CD4-positive, alpha-beta T cell (primary cell): ENCODE measurements around the gene LTBP4. TPM values are rescaled to one million over a fixed set of nuclear protein-coding genes. Genes with fewer than 3 reads are reported as not detected.
A peak's percentile ranks its signal among the peaks of the same experiment; 100 is the strongest.

Source experiments
- ATAC-seq: fragments of 200-7000 bp; cut with Tn5 transposase; one replicate; pipeline ENCODE4 v1.10.0; 2022; ENCODE audit warnings: mild to moderate bottlenecking; ENCODE audit not compliant: poor library complexity
- CTCF ChIA-PET: fragments of 350-600 bp; sonication (Branson Sonifier 250); formaldehyde crosslinking; loops from one replicate; lab custom pipeline; 2021; ENCODE audit warnings: antibody characterized with exemption, inconsistent platforms; lab: Charles Lee
- POLR2A ChIA-PET: fragments of 350-600 bp; sonication (Branson Sonifier 250); formaldehyde crosslinking; loops from one replicate; lab custom pipeline; 2021; ENCODE audit warnings: antibody characterized with exemption, inconsistent platforms; lab: Charles Lee
- DNase-seq, 14 experiments: peaks; one replicate each; pipeline ENCODE4 v3.0.0-alpha.2; 2013 to 2020; ENCODE audit warnings: mixed read lengths in 2 of 14
- H3K27ac ChIP-seq, 2 donors: one replicate each; pipeline versions ENCODE4 v1.5.1 to v1.7.0; 2013; ENCODE audit warnings: low read length in 2 of 2, low read depth in 1 of 2, mild to moderate bottlenecking in 1 of 2
- H3K27me3 ChIP-seq, 2 experiments: 1 replicate in 1 of 2; 2 replicates in 1 of 2; pipeline versions ENCODE4 v1.6.1 to v1.7.0; 2013; ENCODE audit warnings: low read length in 2 of 2, control low read depth in 1 of 2, mild to moderate bottlenecking in 1 of 2, moderate library complexity in 1 of 2; ENCODE audit not compliant: insufficient read depth in 2 of 2, control insufficient read depth in 1 of 2
- H3K36me3 ChIP-seq: one replicate; pipeline ENCODE4 v1.6.1; 2013; ENCODE audit warnings: low read length, control low read depth; ENCODE audit not compliant: insufficient read depth
- H3K4me1 ChIP-seq: one replicate; pipeline ENCODE4 v1.6.1; 2013; ENCODE audit warnings: low read length, control low read depth; ENCODE audit not compliant: insufficient read depth
- H3K4me3 ChIP-seq: one replicate; pipeline ENCODE4 v1.5.1; 2013; ENCODE audit warnings: mild to moderate bottlenecking, low read length, moderate library complexity
- H3K9me3 ChIP-seq, 2 experiments: 1 replicate in 1 of 2; 2 replicates in 1 of 2; pipeline versions ENCODE4 v1.6.1 to v1.7.0; 2013; ENCODE audit warnings: low read length in 2 of 2, mild to moderate bottlenecking in 2 of 2, control low read depth in 1 of 2, moderate library complexity in 1 of 2; ENCODE audit not compliant: control insufficient read depth in 1 of 2, insufficient read depth in 1 of 2
- H3K27ac Mint-ChIP-seq: one replicate; pipeline ENCODE4 v1.8.0; 2020; ENCODE audit warnings: mixed read lengths
- H3K27me3 Mint-ChIP-seq: one replicate; pipeline ENCODE4 v1.8.0; 2021; ENCODE audit warnings: mixed read lengths
- H3K36me3 Mint-ChIP-seq: one replicate; pipeline ENCODE4 v1.8.0; 2021; ENCODE audit warnings: low read depth, mixed read lengths
- H3K4me1 Mint-ChIP-seq: one replicate; pipeline ENCODE4 v1.8.0; 2021; ENCODE audit warnings: low read depth, mixed read lengths
- H3K4me3 Mint-ChIP-seq: one replicate; pipeline ENCODE4 v1.8.0; 2020; ENCODE audit warnings: mild to moderate bottlenecking, mixed read lengths
- H3K9me3 Mint-ChIP-seq: one replicate; pipeline ENCODE4 v1.8.0; 2020; ENCODE audit warnings: mixed read lengths
- intact Hi-C, 2 experiments: fragments of 100-400 bp; cut with DNase I in 1 of 2; cut with micrococcal nuclease in 1 of 2; formaldehyde crosslinking; loops; one replicate each; pipeline versions ENCODE4 v1.15.1 to v1.9.0; 2023 to 2025; cut with DNase I, micrococcal nuclease
- total RNA-seq, 174 experiments: library from RNA in 2 of 174; stranded (reverse) in 2 of 174; gene quantifications; one replicate each; pipeline ENCODE4 v1.2.3 and lab custom pipeline; 2021 to 2026
- TF ChIP-seq, protein P1 (sequence below): fragments of 200-600 bp; IDR thresholded peaks from one replicate; pipeline ENCODE4 v1.8.0; 2022; ENCODE audit warnings: antibody characterized with exemption, mild to moderate bottlenecking

Gene LTBP4
- total RNA-seq, 2 experiments from 2014 or later: 116 to 134 TPM

DNA sequence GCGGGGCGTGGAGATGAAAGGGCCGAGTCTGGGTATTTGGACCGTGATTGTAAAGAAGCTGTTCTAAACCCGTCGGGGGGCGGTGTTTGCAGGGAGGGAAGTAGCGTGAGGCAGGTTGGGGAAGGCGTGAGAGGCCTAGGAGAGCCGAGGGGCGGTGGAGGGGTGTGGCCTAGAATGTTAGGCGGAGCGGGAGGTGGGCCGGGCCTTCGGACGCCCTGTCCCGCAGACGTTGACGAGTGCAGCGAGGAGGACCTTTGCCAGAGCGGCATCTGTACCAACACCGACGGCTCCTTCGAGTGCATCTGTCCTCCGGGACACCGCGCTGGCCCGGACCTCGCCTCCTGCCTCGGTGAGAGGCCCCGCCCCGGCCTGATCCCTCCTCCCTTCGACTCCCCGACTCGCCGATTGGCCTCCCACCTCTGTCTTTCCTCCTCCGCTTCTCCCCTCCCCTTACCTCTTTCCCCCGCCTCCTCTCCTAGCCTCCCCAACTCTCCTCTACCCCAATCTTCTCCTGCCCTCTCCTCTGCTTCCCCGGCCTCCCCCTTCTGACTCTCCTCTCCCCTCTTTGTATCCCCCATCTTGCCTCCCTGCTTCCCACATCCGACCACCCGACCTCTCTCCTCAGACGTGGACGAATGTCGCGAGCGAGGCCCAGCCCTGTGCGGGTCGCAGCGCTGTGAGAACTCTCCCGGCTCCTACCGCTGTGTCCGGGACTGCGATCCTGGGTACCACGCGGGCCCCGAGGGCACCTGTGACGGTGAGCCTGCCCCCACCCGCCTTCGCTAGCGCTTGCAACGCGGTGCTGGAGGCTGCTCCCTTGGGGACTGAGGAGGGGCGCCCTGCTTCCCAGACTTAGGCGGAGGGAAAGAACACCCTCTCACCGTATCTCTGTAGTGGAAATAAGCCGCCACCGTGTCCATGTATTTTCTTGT is 12.8 kb downstream of the LTBP4 start:
- H3K27ac Mint-ChIP-seq: peak overlapping the region; percentile 95
- Histone ChIP-seq H3K4me3 (peak overlapping the region; percentile 82), H3K27ac (peak overlapping the region; percentile 62 to 70), H3K4me1 (peaks cover 72% of the 10 kb centered on the region), H3K36me3 (no peaks in the 10 kb centered on the region), H3K27me3 (no peaks in the 10 kb centered on the region), H3K9me3 (peaks cover 0 to 6% of the 10 kb centered on the region in 2 experiments)
- CTCF ChIA-PET: interaction anchor here (0.6 to 1.5 kb wide), 3 partner anchors 21 to 1133 kb away, joined by 3 to 7 read pairs (median 4); partner anchors contain the start of gene TIMM50
- TF ChIP-seq, protein P1, sequence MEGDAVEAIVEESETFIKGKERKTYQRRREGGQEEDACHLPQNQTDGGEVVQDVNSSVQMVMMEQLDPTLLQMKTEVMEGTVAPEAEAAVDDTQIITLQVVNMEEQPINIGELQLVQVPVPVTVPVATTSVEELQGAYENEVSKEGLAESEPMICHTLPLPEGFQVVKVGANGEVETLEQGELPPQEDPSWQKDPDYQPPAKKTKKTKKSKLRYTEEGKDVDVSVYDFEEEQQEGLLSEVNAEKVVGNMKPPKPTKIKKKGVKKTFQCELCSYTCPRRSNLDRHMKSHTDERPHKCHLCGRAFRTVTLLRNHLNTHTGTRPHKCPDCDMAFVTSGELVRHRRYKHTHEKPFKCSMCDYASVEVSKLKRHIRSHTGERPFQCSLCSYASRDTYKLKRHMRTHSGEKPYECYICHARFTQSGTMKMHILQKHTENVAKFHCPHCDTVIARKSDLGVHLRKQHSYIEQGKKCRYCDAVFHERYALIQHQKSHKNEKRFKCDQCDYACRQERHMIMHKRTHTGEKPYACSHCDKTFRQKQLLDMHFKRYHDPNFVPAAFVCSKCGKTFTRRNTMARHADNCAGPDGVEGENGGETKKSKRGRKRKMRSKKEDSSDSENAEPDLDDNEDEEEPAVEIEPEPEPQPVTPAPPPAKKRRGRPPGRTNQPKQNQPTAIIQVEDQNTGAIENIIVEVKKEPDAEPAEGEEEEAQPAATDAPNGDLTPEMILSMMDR: no peak
- intact Hi-C loops: loop anchor here (1.0 to 5.0 kb wide), 3 partner anchors 9 to 192 kb away; no protein-coding TSS in a partner anchor
- H3K27me3 Mint-ChIP-seq: no peaks in the 10 kb centered on the region
- H3K4me3 Mint-ChIP-seq: peak overlapping the region; percentile 93
- peaks cover 32% of the 10 kb centered on the region for H3K36me3 Mint-ChIP-seq
- POLR2A ChIA-PET: interaction anchor here (0.9 to 4.6 kb wide), 4 partner anchors 10 to 49 kb away, joined by 3 to 51 read pairs (median 4); no protein-coding TSS in a partner anchor
- no peaks in the 10 kb centered on the region for H3K9me3 Mint-ChIP-seq
- H3K4me1 Mint-ChIP-seq: peaks cover 60% of the 10 kb centered on the region
- ATAC-seq (peak; percentile 63), DNase-seq (peak; percentile 66 to 92 (median 78))

- CTCF ChIA-PET: interaction anchor here (0.6 to 2.8 kb wide), 7 partner anchors 10 to 1134 kb away, joined by 3 to 26 read pairs (median 5); partner anchors contain the start of gene TIMM50
- peaks cover 8% of the 10 kb centered on the region for H3K36me3 ChIP-seq
- TF ChIP-seq, protein P1: no peak
- no peaks in the 10 kb centered on the region for H3K9me3 Mint-ChIP-seq
- peaks cover 53% of the 10 kb centered on the region for H3K4me1 Mint-ChIP-seq
- ATAC-seq (peak; percentile 19), DNase-seq (peak; percentile 53 to 93 (median 78))
- H3K4me3 Mint-ChIP-seq: peak overlapping the region; percentile 93
- peaks cover 41% of the 10 kb centered on the region for H3K36me3 Mint-ChIP-seq
- peaks cover 0 to 6% of the 10 kb centered on the region in 2 experiments for H3K9me3 ChIP-seq
- H3K27me3 Mint-ChIP-seq: no peaks in the 10 kb centered on the region
- H3K27ac Mint-ChIP-seq: peak overlapping the region; percentile 95
- H3K27ac ChIP-seq: peak overlapping the region in 1 of 2 donors; percentile 55
- peak overlapping the region; percentile 82 for H3K4me3 ChIP-seq
- no peaks in the 10 kb centered on the region for H3K27me3 ChIP-seq
- intact Hi-C loops: loop anchor here (1.0 to 5.0 kb wide), 3 partner anchors 10 to 193 kb away; no protein-coding TSS in a partner anchor
- POLR2A ChIA-PET: interaction anchor here (1.0 to 4.6 kb wide), 2 partner anchors 11 to 49 kb away, joined by 4 to 51 read pairs; no protein-coding TSS in a partner anchor
- H3K4me1 ChIP-seq: peaks cover 63% of the 10 kb centered on the region
These were observed 13.6 kb downstream of the LTBP4 start for GRCh38 chr19:40614622-40615411.

DNA sequence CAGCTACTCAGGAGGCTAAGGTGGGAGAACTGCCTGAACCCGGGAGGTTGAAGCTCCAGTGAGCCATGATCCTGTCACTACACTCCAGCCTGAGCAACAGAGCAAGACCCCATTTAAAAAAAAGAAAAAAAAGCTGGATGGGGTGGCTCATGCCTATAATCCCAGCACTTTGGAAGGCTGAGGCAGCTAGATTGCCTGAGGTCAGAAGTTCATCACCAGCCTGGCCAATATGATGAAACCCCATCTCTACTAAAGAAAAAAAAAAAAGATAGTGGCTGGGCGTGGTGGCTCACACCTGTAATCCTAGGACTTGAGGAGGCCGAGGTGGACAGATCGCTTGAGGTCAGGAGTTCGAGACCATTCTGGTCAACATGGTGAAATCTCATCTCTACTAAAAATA is 15.0 kb downstream of the LTBP4 start:
- no peaks in the 10 kb centered on the region for H3K9me3 Mint-ChIP-seq
- ChIA-PET POLR2A (interaction anchor here (4.6 kb wide), 1 partner anchor 12 kb away, joined by 51 read pairs; no protein-coding TSS in a partner anchor), CTCF (interaction anchor here (1.7 to 2.8 kb wide), 4 partner anchors 11 to 18 kb away, joined by 5 to 26 read pairs (median 8); no protein-coding TSS in a partner anchor)
- DNase-seq (no peak), ATAC-seq (no peak)
- peaks cover 39% of the 10 kb centered on the region for H3K4me1 Mint-ChIP-seq
- no peaks in the 10 kb centered on the region for H3K27me3 Mint-ChIP-seq
- peak overlapping the region; percentile 95 for H3K27ac Mint-ChIP-seq
- TF ChIP-seq, protein P1: no peak
- peaks cover 46% of the 10 kb centered on the region for H3K36me3 Mint-ChIP-seq
- H3K27ac ChIP-seq: peak overlapping the region in 1 of 2 donors; percentile 41
- no peak overlapping the region for H3K4me3 Mint-ChIP-seq
- H3K36me3 ChIP-seq: peaks cover 15% of the 10 kb centered on the region
- H3K4me1 ChIP-seq: peaks cover 50% of the 10 kb centered on the region
- H3K9me3 ChIP-seq: peaks cover 0 to 6% of the 10 kb centered on the region in 2 experiments
- H3K4me3 ChIP-seq: no peak overlapping the region
- no peaks in the 10 kb centered on the region for H3K27me3 ChIP-seq
- intact Hi-C loops: no loop called here
